Stimulated activated naive CD4-positive, alpha-beta T cell (primary cell): Measurements from ENCODE around the gene FGFR2.

Experiments used
- DNase-seq, 6 experiments: peaks; one replicate each; lab custom pipeline; 2025; lab: John Stamatoyannopoulos, UW

FGFR2 gene

GRCh38 chr10:121598263-121599249, at the start of gene FGFR2:
Gene FGFR2 (minus strand): TSS chr10:121598444. CDS start chr10:121593817, 4,627 bp downstream.
- DNase-seq: no peak

GRCh38 chr10:121647401-121647800, 49.2 kb upstream of the FGFR2 start:
- DNase-seq: no peak

GRCh38 chr10:121645696-121646095, 47.5 kb upstream of the FGFR2 start:
- DNase-seq: no peak

GRCh38 chr10:121644501-121644900, 46.3 kb upstream of the FGFR2 start:
- DNase-seq: no peak

- no peak for DNase-seq
Measured at GRCh38 chr10:121640266-121640665, 42.0 kb upstream of the FGFR2 start.

- no peak for DNase-seq
Measured at GRCh38 chr10:121639416-121639815, 41.2 kb upstream of the FGFR2 start.

- DNase-seq: no peak
Measured at GRCh38 chr10:121637437-121637836, 39.2 kb upstream of the FGFR2 start.

- DNase-seq: no peak
Measured at GRCh38 chr10:121633056-121633455, 34.8 kb upstream of the FGFR2 start.

GRCh38 chr10:121631365-121632029, 33.3 kb upstream of the FGFR2 start:
- no peak for DNase-seq

GRCh38 chr10:121628859-121629258, 30.6 kb upstream of the FGFR2 start:
- no peak for DNase-seq

- DNase-seq: no peak
Measured at GRCh38 chr10:121627876-121628581, 29.8 kb upstream of the FGFR2 start.

- DNase-seq: no peak
Measured at GRCh38 chr10:121624836-121625486, 26.7 kb upstream of the FGFR2 start.

- no peak for DNase-seq
Measured at GRCh38 chr10:121618906-121619305, 20.7 kb upstream of the FGFR2 start.

- DNase-seq: no peak
Measured at GRCh38 chr10:121617176-121617575, 18.9 kb upstream of the FGFR2 start.

GRCh38 chr10:121616291-121616690, 18.0 kb upstream of the FGFR2 start:
- no peak for DNase-seq

GRCh38 chr10:121615836-121616235, 17.6 kb upstream of the FGFR2 start:
- no peak for DNase-seq

- no peak for DNase-seq
Measured at GRCh38 chr10:121615435-121615793, 17.2 kb upstream of the FGFR2 start.

GRCh38 chr10:121614613-121615434, 16.6 kb upstream of the FGFR2 start:
- DNase-seq: no peak

GRCh38 chr10:121613456-121613855, 15.2 kb upstream of the FGFR2 start:
- no peak for DNase-seq

GRCh38 chr10:121611393-121612159, 13.3 kb upstream of the FGFR2 start:
- DNase-seq: no peak
